Psoas muscle (tissue), 8 donors: ENCODE data around the gene LGALS4. TPM values are rescaled to one million over a fixed set of nuclear protein-coding genes. Genes with fewer than 3 reads are reported as not detected.
A peak's percentile ranks its signal among the peaks of the same experiment; 100 is the strongest.
"Not testable (repeated sequence)": the region's sequence is repeated elsewhere in the genome, so short reads cannot be mapped to it uniquely, and the experiment has no call there.

ENCODE experiments used
- ATAC-seq, 4 donors: fragments of 200-7000 bp; cut with Tn5 transposase; one replicate each; pipeline ENCODE4 v1.9.1; 2020; ENCODE audit warnings: moderate library complexity in 3 of 4, mild to moderate bottlenecking in 2 of 4
- DNase-seq, 2 donors: peaks; one replicate each; pipeline ENCODE4 v3.0.0-alpha.2; 2020
- H3K27ac ChIP-seq: fragments of 200-600 bp; one replicate; pipeline ENCODE4 v1.8.0; 2022
- H3K27me3 ChIP-seq, 3 donors: fragments of 200-600 bp in 1 of 3; one replicate each; pipeline versions ENCODE4 v1.6.1 to v1.8.0; 2013 to 2022; ENCODE audit warnings: low read length in 2 of 3, mild to moderate bottlenecking in 2 of 3, moderate library complexity in 1 of 3; ENCODE audit not compliant: insufficient read depth in 3 of 3
- H3K36me3 ChIP-seq, 2 donors: fragments of 200-600 bp in 1 of 2; one replicate each; pipeline versions ENCODE4 v1.6.1 to v1.8.0; 2013 to 2022; ENCODE audit warnings: low read depth in 1 of 2, mild to moderate bottlenecking in 1 of 2, moderate library complexity in 1 of 2; ENCODE audit not compliant: insufficient read depth in 1 of 2
- H3K4me1 ChIP-seq: fragments of 200-600 bp; one replicate; pipeline ENCODE4 v1.8.0; 2022
- H3K4me3 ChIP-seq: fragments of 200-600 bp; one replicate; pipeline ENCODE4 v1.8.0; 2022; ENCODE audit warnings: mild to moderate bottlenecking
- H3K9me3 ChIP-seq: fragments of 200-600 bp; one replicate; pipeline ENCODE4 v1.8.0; 2022
- WGBS, 3 donors: extraction: QIAGEN DNeasy Blood & Tissue Kit; methylation state at CpG; one replicate each; pipeline versions ENCODE4 v1.1.6 to v1.1.7; 2013; 5-methylcytosine and 5-hydroxymethylcytosine counted together
- intact Hi-C, 2 donors: fragments of 100-400 bp; cut with DNase I; formaldehyde crosslinking; loops; one replicate each; pipeline versions ENCODE4 v1.11.0 to v1.14.2; 2022
- polyA plus RNA-seq, 3 donors: library from polyadenylated mRNA; stranded (reverse); fragments of 200-250 nt; gene quantifications; one replicate each; pipeline ENCODE4 v1.2.3, GENCODE V29; 2013
- total RNA-seq, 4 donors: library from RNA; stranded (reverse); fragmentation: NEBNext Ultra II Directional in 2 of 4; extraction: Animal tissue kit (Norgen Biotek cat#: 25700) in 2 of 4; gene quantifications; one replicate each; pipeline versions ENCODE4 v1.2.1 to v1.2.4, GENCODE V29; 2021 to 2023
- TF ChIP-seq, protein P1 (sequence below): fragments of 200-600 bp; IDR thresholded peaks from one replicate; pipeline ENCODE4 v1.8.0; 2022; ENCODE audit warnings: antibody characterized with exemption
- donor health status: healthy with polysubstance abuse.
- donor health status: DM: no; HTN: no; CAD: no; lungs with moderate emphysema.
- donor health status: Bipolar disorder and iron deficiency.
- donor health status: healthy.
- donor health status: DM: yes; HTN: yes; CAD: no.
- donor health status: DM: no; HTN: no; CAD: no.
- donor health status: DM: no; HTN: no; CAD: no.
- donor health status: DM: yes; HTN: yes; CAD: no.

Gene LGALS4
- total and polyA plus RNA-seq, 7 donors: 0.31 to 2.0 (median 0.64) TPM

DNA sequence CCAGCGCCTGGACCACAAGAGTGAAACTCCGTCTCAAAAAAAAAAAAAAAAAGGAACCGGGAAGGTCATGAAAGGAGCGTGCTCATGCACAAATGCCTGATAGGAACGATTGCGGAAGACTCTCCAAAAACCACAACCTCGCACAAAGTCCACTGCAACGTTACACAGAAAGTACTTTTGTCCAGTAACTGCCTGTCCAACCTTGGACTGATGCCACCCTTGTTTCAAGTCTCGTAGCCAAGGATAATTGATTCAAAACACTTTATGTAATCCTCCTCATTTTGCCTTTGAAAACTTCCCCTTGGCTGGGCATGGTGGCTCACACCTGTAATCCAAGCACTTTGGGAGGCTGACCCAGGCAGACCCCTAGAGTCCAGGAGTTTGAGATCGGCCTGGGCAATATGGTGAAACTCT lies 53.1 kb downstream of the LGALS4 start:
- Histone ChIP-seq H3K4me1 (no peaks in the 10 kb centered on the region), H3K4me3 (no peak overlapping the region), H3K27me3 (no peaks in the 10 kb centered on the region), H3K9me3 (no peaks in the 10 kb centered on the region), H3K36me3 (no peaks in the 10 kb centered on the region), H3K27ac (no peak overlapping the region)
- DNase-seq: peak in 1 of 2 donors; percentile 3
- no peak for ATAC-seq
- 37 to 72% (median 52%) methylated on average over 10 of the region's 10 CpGs for WGBS, 3 donors
- TF ChIP-seq, protein P1, sequence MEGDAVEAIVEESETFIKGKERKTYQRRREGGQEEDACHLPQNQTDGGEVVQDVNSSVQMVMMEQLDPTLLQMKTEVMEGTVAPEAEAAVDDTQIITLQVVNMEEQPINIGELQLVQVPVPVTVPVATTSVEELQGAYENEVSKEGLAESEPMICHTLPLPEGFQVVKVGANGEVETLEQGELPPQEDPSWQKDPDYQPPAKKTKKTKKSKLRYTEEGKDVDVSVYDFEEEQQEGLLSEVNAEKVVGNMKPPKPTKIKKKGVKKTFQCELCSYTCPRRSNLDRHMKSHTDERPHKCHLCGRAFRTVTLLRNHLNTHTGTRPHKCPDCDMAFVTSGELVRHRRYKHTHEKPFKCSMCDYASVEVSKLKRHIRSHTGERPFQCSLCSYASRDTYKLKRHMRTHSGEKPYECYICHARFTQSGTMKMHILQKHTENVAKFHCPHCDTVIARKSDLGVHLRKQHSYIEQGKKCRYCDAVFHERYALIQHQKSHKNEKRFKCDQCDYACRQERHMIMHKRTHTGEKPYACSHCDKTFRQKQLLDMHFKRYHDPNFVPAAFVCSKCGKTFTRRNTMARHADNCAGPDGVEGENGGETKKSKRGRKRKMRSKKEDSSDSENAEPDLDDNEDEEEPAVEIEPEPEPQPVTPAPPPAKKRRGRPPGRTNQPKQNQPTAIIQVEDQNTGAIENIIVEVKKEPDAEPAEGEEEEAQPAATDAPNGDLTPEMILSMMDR: no peak
- intact Hi-C loops: no loop called here

DNA sequence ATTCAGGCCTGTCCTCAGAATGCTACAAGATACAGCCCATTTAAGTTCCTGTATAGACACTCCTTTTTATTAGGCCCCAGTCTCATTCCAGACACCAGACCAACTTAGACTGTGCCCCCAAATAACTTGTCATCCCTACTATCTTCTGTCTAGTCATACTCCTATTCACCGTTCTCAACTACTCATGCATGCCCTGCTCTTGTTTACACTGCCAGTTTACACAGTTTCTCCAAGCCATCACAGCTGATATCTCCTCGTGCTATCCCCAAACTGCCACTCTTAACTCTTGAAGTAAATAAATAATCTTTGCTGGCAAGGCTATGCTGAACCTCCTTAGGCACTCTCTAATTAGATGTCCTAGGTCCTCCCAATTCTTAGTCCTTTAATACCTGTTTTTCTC lies 58.5 kb downstream of the LGALS4 start:
- H3K9me3 ChIP-seq, intact Hi-C loops, ATAC-seq, H3K4me3 ChIP-seq, H3K36me3 ChIP-seq, H3K4me1 ChIP-seq, DNase-seq, H3K27me3 ChIP-seq, H3K27ac ChIP-seq: not testable (repeated sequence)
- 81 to 86% (median 83%) methylated on average over 1 to 2 of the region's 2 CpGs for WGBS, 3 donors

DNA sequence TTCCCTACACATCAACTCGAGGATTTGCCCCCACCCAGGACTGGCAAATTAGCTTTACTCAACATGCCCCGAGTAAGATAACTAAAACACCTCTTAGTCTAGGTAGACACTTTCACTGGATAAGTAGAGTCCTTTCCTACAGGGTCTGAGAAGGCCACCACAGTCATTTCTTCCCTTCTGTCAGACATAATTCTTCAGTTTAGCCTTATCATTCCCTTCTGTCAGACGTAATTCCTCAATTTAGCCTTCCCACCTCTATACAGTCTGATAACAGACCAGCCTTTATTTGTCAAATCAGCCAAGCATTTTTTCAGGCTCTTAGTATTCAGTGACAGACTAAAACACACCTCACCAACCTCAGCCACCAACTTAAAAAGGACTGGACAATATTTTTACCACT lies 59.0 kb downstream of the LGALS4 start:
- H3K27me3 ChIP-seq, H3K9me3 ChIP-seq, H3K4me3 ChIP-seq, ATAC-seq, DNase-seq, intact Hi-C loops, H3K4me1 ChIP-seq, H3K36me3 ChIP-seq, H3K27ac ChIP-seq: not testable (repeated sequence)
- WGBS, 3 donors: 80 to 83% (median 83%) methylated on average over 3 of the region's 3 CpGs

Other genes with a start within 250 kb of the LGALS4 start
- 1 to 10 TPM in 3 of 4 donors, under 1 TPM in 1; 0.67 to 1.4 (median 1.2) TPM for gene MAP4K1, start 195.0 kb downstream of the LGALS4 start, total RNA-seq
- gene MAP4K1, start 195.0 kb downstream of the LGALS4 start, polyA plus RNA-seq: under 1 TPM; 0.36 to 0.68 (median 0.64) TPM
- 100 to 1,000 TPM; 367 to 549 (median 436) TPM for gene EIF3K, start 193.8 kb downstream of the LGALS4 start, total RNA-seq
- gene EIF3K, start 193.8 kb downstream of the LGALS4 start, polyA plus RNA-seq: 100 to 1,000 TPM; 422 to 984 (median 637) TPM
- 100 to 1,000 TPM in 1 of 4 donors, 10 to 100 TPM in 3; 79.9 to 127 (median 89.2) TPM for gene ACTN4, start 165.3 kb downstream of the LGALS4 start, total RNA-seq
- 10 to 100 TPM; 38.3 to 45.2 (median 43.0) TPM for gene ACTN4, start 165.3 kb downstream of the LGALS4 start, polyA plus RNA-seq
- gene CAPN12, start 68.5 kb downstream of the LGALS4 start, total RNA-seq: under 1 TPM; 0.32 to 0.64 (median 0.52) TPM
- gene CAPN12, start 68.5 kb downstream of the LGALS4 start, polyA plus RNA-seq: under 1 TPM; 0.27 to 0.35 (median 0.34) TPM
- gene LGALS7, start 39.4 kb downstream of the LGALS4 start, total RNA-seq: not detected
- not detected for gene LGALS7, start 39.4 kb downstream of the LGALS4 start, polyA plus RNA-seq
- gene LGALS7B, start 23.7 kb downstream of the LGALS4 start, total RNA-seq: not detected
- under 1 TPM in 1 of 3 donors, not detected in 2; 0.91 TPM for gene LGALS7B, start 23.7 kb downstream of the LGALS4 start, polyA plus RNA-seq
- gene ECH1, start 18.8 kb upstream of the LGALS4 start, total RNA-seq: 100 to 1,000 TPM; 279 to 572 (median 404) TPM
- gene ECH1, start 18.8 kb upstream of the LGALS4 start, polyA plus RNA-seq: 100 to 1,000 TPM; 512 to 649 (median 601) TPM
- gene HNRNPL, start 37.0 kb upstream of the LGALS4 start, total RNA-seq: 100 to 1,000 TPM; 151 to 229 (median 198) TPM
- 100 to 1,000 TPM; 109 to 215 (median 191) TPM for gene HNRNPL, start 37.0 kb upstream of the LGALS4 start, polyA plus RNA-seq
- gene RINL, start 65.3 kb upstream of the LGALS4 start, total RNA-seq: 1 to 10 TPM; 1.5 to 4.8 (median 2.2) TPM
- gene RINL, start 65.3 kb upstream of the LGALS4 start, polyA plus RNA-seq: 1 to 10 TPM; 2.2 to 3.4 (median 2.2) TPM
- gene SIRT2, start 86.7 kb upstream of the LGALS4 start, total RNA-seq: 100 to 1,000 TPM; 133 to 180 (median 147) TPM
- 100 to 1,000 TPM; 140 to 260 (median 204) TPM for gene SIRT2, start 86.7 kb upstream of the LGALS4 start, polyA plus RNA-seq
- 10 to 100 TPM; 21.9 to 41.0 (median 26.6) TPM for gene NFKBIB, start 87.0 kb upstream of the LGALS4 start, total RNA-seq
- 100 to 1,000 TPM in 1 of 3 donors, 10 to 100 TPM in 2; 45.5 to 109 (median 50.7) TPM for gene NFKBIB, start 87.0 kb upstream of the LGALS4 start, polyA plus RNA-seq
- 1 to 10 TPM in 2 of 4 donors, under 1 TPM in 1, not detected in 1; 0.25 to 1.1 (median 1.0) TPM for gene CCER2, start 99.2 kb upstream of the LGALS4 start, total RNA-seq
- gene CCER2, start 99.2 kb upstream of the LGALS4 start, polyA plus RNA-seq: under 1 TPM; 0.14 to 0.77 (median 0.21) TPM
- gene SARS2, start 117.8 kb upstream of the LGALS4 start, total RNA-seq: 10 to 100 TPM; 15.1 to 17.8 (median 16.8) TPM
- 10 to 100 TPM; 13.3 to 19.8 (median 17.0) TPM for gene SARS2, start 117.8 kb upstream of the LGALS4 start, polyA plus RNA-seq
- 10 to 100 TPM; 33.8 to 70.6 (median 42.4) TPM for gene MRPS12, start 118.0 kb upstream of the LGALS4 start, total RNA-seq
- 100 to 1,000 TPM in 1 of 3 donors, 10 to 100 TPM in 2; 70.5 to 175 (median 71.4) TPM for gene MRPS12, start 118.0 kb upstream of the LGALS4 start, polyA plus RNA-seq
- gene FBXO17, start 162.8 kb upstream of the LGALS4 start, total RNA-seq: 1 to 10 TPM; 1.6 to 4.3 (median 2.3) TPM
- 1 to 10 TPM; 1.7 to 3.3 (median 1.8) TPM for gene FBXO17, start 162.8 kb upstream of the LGALS4 start, polyA plus RNA-seq
- 10 to 100 TPM in 1 of 4 donors, 1 to 10 TPM in 1, under 1 TPM in 2; 0.42 to 10.7 (median 0.99) TPM for gene FBXO27, start 219.6 kb upstream of the LGALS4 start, total RNA-seq
- under 1 TPM; 0.03 to 0.77 (median 0.14) TPM for gene FBXO27, start 219.6 kb upstream of the LGALS4 start, polyA plus RNA-seq